Lower leg skin (tissue), 4 donors: ENCODE measurements around the gene SERTM2. TPM values are rescaled to one million over a fixed set of nuclear protein-coding genes. Genes with fewer than 3 reads are reported as not detected.
"Not testable (repeated sequence)": the region's sequence is repeated elsewhere in the genome, so short reads cannot be mapped to it uniquely, and the experiment has no call there.

Experiments
- DNase-seq, 2 donors: peaks; one replicate each; pipeline ENCODE4 v3.0.0-alpha.2; 2019; ENCODE audit warnings: low spot score in 2 of 2
- H3K4me3 ChIP-seq: fragments of 200-600 bp; sonication (generic); 2 replicates; pipeline ENCODE4 v1.5.1; 2017; ENCODE audit warnings: mild to moderate bottlenecking, low read depth; ENCODE audit not compliant: poor library complexity, severe bottlenecking
- CTCF ChIP-seq, 3 donors: fragments of 450-650 bp; IDR thresholded peaks; one replicate each; pipeline ENCODE4 v1.5.1; 2016; ENCODE audit warnings: antibody characterized with exemption in 3 of 3, mild to moderate bottlenecking in 3 of 3, moderate library complexity in 2 of 3
- POLR2A ChIP-seq, 2 donors: fragments of 450-650 bp; IDR thresholded peaks; one replicate each; pipeline ENCODE4 v1.6.1; 2016 to 2017; ENCODE audit warnings: antibody characterized with exemption in 2 of 2, mild to moderate bottlenecking in 1 of 2, moderate library complexity in 1 of 2
- WGBS, 2 donors: methylation state at CpG; one replicate each; pipeline ENCODE4 v1.1.5; 2018; 5-methylcytosine and 5-hydroxymethylcytosine counted together
- intact Hi-C: fragments of 100-400 bp; cut with DNase I; formaldehyde crosslinking; loops from one replicate; pipeline ENCODE4 v1.15.0; 2023; ENCODE audit warnings: low total_unique reads
- total RNA-seq, 4 donors: library from RNA; depleted of rRNA; stranded (reverse); fragments of >200 nt; gene quantifications; one replicate each; pipeline ENCODE4 v1.1.0, GENCODE V29; 2016

The SERTM2 gene
- total RNA-seq, 4 donors from 2014 or later, result 0.06 to 0.20 (median 0.15) TPM; not detected in 1

- no peak for DNase-seq
- intact Hi-C loops, result no loop called here
- H3K4me3 ChIP-seq, result no peak overlapping the region
- TF ChIP-seq CTCF (IDR thresholded peaks at IDR 0.05), result no peak
- TF ChIP-seq POLR2A (IDR thresholded peaks at IDR 0.05), result no peak
These were observed 9.1 kb downstream of the SERTM2 start for GRCh38 chrX:111520506-111520905.

GRCh38 chrX:111521169-111521568 is 9.7 kb downstream of the SERTM2 start:
- no peak overlapping the region for H3K4me3 ChIP-seq
- 32 to 40% methylated on average over 1 of the region's 1 CpG for WGBS, 2 donors
- intact Hi-C loops, result no loop called here
- DNase-seq, result no peak
- TF ChIP-seq CTCF (IDR thresholded peaks at IDR 0.05) (no peak), POLR2A (IDR thresholded peaks at IDR 0.05) (no peak)

- no peak overlapping the region for H3K4me3 ChIP-seq
- 68% methylated on average over 3 of the region's 3 CpGs for WGBS, 2 donors
- intact Hi-C loops, result no loop called here
- no peak for TF ChIP-seq POLR2A (IDR thresholded peaks at IDR 0.05)
- TF ChIP-seq CTCF (IDR thresholded peaks at IDR 0.05), result no peak
- no peak for DNase-seq
These were observed 31.8 kb downstream of the SERTM2 start for GRCh38 chrX:111543212-111543741.

- intact Hi-C loops, H3K4me3 ChIP-seq, DNase-seq: not testable (repeated sequence)
- 56 to 81% methylated on average over 6 of the region's 6 CpGs for WGBS, 2 donors
These were observed 37.8 kb downstream of the SERTM2 start for GRCh38 chrX:111549235-111549634.

- WGBS, 2 donors, result 47 to 53% methylated on average over 2 of the region's 2 CpGs
- intact Hi-C loops, result no loop called here
- H3K4me3 ChIP-seq, result no peak overlapping the region
- no peak for DNase-seq
- TF ChIP-seq POLR2A (IDR thresholded peaks at IDR 0.05), result no peak
- TF ChIP-seq CTCF (IDR thresholded peaks at IDR 0.05), result no peak
These were observed 44.0 kb downstream of the SERTM2 start for GRCh38 chrX:111555406-111555958.

- 66 to 68% methylated on average over 3 of the region's 3 CpGs for WGBS, 2 donors
- intact Hi-C loops, result no loop called here
- DNase-seq, result no peak
- H3K4me3 ChIP-seq, result no peak overlapping the region
- no peak for TF ChIP-seq CTCF (IDR thresholded peaks at IDR 0.05)
- TF ChIP-seq POLR2A (IDR thresholded peaks at IDR 0.05), result no peak
These were observed 49.4 kb downstream of the SERTM2 start for GRCh38 chrX:111560801-111561200.
